ENCODE measurements around the gene TRAF1.

TRAF1 gene

GRCh38 chr9:120940573-120940972, 14.0 kb upstream of the TRAF1 start:
- no peak for DNase-seq

- no peak for DNase-seq
Measured at GRCh38 chr9:120938851-120939250, 12.3 kb upstream of the TRAF1 start.

GRCh38 chr9:120937596-120937995, 11.0 kb upstream of the TRAF1 start:
- DNase-seq, result no peak

- DNase-seq, result no peak
Measured at GRCh38 chr9:120937127-120937526, 10.5 kb upstream of the TRAF1 start.

DNA sequence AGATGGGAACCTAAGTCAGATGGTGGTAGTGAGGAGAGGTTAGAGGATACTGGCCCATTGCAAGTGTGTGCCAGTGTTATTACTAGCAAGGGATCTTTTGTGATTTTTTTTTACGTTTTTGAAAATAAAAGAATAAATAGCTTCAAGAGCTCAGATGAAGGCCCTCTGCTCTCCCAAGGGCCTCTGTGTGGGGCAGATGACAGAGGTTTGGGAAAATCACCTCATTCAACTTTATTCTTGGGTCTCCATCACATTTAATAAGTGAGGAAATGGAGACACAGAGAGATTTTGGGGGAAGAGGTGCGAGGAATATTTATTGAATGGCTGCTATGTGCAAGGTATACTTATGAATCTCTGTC, 10.1 kb upstream of the TRAF1 start:
- DNase-seq, result no peak

DNA sequence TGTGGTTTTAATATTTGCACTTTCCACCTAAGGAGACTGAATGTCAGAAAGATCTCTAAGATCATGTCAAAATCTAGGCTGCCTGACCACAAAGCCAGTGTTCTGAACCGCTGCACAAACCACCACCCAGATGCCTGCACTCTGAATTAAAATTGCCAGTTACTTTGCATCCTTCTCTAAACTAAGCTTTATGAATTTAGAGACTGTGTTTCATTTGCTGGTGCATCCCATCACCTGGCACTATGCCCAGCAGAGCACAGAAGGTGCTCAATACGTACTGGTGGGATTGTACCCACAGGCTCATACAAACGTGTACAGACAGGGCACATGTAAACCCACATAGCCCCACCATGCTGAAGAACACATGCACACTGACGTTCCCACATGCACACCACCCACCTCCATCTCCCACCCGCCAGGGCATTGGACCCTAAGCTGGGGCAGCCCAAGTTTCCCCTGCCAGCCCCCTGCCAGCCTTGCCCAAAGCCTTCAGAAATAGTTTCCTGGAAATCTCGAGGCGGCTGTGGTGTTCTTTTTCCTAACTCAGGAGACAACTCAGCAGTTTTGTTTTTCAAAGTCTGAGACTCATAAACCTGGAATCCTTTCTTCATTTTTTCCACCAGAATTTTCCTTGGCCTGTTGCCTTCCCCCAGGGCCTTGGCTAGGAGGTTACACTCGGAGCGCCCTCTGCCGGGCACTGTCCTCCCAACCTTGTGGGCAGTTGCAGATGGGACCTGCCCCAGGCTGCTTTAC, 9.6 kb upstream of the TRAF1 start:
- DNase-seq, result peak; percentile 88

DNA sequence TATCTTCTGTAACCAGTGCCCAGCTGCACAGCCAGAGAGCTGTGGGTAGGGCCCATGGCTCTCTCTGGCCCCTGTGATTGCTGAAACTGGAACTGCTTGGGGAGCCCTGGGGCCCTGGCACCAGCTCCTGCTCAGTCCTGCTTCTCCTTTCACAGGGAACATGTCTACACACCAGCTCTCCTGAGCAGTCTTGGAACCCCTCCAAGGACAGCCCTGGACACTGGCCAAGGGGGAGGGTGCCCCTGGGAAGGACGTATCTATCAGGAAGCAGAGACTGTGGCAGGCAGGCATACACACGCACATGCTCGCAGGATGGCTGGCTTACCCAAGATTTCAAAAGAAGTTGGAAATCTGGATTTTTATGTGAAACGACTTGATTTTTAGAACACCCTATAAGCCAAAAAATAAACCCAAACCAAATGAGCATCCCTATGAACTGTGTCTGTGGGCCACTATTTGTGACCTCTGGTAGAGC, 8.8 kb upstream of the TRAF1 start:
- peak; percentile 48 for DNase-seq

- peak; percentile 11 for DNase-seq
Measured at GRCh38 chr9:120934281-120934680, 7.7 kb upstream of the TRAF1 start.

DNA sequence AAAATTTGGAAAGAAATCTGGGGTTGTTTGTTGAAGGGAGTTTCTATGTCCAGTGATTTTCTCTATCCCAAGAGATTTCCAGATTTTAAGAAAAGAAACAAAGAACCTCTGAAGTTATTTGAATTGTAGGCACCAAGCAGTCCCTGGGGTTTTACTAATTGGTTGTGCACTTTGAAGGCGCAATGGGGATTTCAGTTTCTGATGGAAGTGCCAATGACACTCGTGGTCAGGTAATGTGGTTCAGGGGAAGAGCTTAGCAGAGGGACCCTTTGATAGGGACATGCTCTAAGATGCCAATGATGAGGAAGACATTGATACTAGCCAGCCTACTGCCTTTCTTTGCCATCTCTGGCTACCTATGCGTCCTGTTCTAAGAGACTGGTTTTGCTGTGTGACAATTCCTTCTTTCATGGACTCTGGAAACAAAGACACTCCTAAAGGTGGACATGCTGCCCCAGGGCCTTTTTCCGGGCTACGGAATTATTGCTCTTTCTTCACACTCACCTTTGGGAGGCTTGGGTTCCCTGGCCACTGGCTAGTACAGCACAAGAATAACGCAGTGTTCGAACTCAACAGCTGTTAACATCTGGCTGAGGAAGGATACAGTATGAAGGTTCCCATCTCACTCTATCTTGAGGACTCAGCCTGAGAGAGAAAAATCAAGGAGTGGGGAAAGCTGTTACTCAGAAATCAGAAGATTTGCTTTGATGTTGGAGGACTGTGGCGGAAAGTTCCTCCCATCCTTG, 6.9 kb upstream of the TRAF1 start:
- DNase-seq, result peak; percentile 30

DNA sequence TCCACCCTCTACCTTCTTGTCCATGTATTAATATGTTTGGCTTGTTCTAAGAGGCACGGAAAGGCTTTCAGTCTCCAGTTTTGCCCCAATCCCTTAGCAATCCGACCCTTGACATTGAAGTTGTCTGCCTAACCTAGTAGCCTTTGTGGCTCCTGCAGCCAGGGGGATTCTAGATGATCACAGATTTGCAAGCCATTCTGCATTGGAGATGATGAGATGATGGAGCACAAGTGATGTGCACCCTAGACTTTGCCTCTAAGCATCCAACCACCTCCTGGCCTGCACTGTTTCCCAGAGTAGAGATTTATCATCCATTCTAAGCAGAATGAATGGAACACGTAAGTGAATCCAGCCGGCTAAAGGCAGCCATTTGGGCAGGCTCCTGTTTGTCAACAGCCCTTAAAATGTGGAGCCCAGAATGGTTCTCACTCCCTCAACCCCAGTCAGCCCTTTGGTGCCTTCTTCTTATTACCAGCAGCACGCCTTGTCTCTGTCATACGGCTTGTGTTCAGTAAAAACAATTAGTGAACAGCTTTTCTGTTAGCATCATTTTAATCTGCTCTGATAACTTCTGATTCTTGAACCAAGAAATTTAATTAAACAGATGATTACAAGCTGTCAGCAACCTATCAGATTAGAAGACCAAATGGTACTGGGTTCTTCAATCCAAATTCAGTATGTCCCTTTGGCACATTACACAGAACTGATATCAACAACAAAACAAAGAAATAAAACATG, 5.7 kb upstream of the TRAF1 start:
- peak; percentile 25 for DNase-seq

DNA sequence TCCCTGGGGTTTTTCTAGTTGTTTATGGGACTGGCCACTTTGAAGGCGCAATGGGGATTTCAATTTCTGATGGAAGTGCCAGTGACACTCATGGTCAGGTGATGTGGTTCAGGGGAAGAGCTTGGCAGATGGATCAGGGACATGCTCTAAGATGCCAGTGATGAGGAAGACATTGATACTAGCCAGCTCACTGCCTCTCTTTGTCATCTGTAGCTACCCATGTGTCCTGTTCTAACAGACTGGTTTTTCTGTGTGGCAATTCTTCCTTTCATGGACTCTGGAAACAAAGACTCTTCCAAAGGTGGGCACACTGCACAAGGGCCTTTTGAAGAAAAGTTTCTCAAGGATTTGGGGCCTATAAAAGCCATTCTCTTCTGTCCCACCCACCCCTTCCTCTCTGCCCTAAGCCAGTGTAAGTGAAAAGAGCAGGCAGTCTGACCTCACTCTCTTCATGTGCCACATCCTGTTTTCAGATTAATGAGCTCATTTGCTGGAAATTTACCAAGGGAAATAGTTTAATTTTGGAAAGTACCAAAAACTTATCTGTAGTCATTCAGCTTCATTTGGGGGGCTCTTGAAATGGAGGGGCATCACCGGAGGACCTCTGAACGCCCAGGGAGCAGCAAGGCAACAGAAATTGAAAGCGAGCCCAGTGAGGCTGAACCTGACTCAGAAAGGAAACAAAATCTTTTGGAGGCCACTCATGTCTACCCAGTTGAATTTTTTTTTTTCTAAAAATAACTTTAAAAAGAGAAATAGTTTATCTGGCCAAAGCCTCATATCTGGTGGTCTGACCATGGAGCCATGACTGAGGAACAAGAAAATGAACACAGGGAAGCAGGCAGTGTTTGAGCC, 4.9 kb upstream of the TRAF1 start:
- DNase-seq, result peak; percentile 92

DNA sequence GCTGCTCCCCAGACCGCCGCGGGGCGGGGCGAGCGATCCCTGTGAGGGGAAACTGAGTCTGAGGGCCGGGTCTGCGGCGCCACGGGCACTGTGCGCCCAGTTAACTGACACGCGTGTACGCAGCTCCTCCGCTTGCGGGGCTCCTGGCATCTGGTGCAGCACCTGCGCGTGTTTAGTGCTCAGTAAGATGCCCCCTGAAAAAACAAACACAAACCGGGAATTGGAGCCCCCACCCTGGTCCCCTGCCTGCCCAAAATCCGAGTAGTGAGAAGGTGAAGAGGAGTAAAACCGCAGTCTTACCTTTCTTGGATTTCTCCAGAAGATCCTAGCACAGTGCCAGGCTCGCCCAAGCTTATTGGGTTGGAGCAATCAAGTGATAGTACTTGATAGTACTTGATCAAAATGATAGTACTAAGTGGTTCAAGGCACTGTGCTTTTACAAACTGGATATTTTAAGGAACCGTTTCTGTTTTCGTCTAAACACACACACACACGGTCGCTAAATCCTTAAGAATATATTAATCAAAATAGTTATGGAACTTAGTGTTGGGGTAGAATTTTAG, 2.7 kb upstream of the TRAF1 start:
- DNase-seq, result no peak

DNA sequence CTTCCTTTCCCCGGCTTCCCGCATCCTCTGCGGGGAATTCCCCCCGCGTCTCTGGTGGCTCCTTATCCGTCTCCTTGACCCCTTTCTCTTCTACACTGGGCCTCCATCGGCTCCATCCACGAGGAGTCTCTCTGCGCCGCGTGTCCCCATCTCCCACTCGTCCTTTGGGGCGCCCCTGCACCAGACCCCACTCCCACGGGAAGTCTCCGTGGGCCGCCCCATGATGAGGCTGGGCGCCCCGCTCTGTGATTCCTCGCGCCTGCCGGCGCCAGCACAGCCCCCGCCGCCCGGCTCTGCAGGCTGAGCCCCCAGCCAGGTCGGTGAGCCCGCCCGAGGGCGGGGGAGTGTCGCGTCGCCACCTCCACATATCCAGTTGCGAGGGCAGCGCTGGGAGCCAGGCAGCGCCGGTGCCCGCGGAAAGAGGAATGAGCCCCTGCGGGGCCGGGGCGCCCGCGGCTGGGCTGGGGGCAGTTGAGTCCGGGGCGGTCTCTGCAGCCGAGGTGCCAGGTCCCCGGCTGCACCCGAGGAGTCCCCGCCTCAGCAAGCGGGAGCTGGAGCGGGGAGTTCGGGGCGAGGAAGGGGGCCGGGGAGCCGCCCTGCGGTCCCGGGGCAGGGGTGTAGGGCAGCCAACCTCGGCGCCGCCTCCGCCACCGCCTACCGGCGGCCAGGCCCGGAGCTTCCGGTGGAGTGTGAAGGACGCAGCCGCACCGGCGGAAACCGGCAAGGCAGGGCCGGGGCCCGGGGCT, 2.1 kb upstream of the TRAF1 start:
- peak; percentile 84 for DNase-seq

GRCh38 chr9:120928015-120928482, 1.5 kb upstream of the TRAF1 start:
- peak; percentile 78 for DNase-seq

GRCh38 chr9:120927269-120928014, 846 bp upstream of the TRAF1 start:
- DNase-seq, result peak; percentile 48

DNA sequence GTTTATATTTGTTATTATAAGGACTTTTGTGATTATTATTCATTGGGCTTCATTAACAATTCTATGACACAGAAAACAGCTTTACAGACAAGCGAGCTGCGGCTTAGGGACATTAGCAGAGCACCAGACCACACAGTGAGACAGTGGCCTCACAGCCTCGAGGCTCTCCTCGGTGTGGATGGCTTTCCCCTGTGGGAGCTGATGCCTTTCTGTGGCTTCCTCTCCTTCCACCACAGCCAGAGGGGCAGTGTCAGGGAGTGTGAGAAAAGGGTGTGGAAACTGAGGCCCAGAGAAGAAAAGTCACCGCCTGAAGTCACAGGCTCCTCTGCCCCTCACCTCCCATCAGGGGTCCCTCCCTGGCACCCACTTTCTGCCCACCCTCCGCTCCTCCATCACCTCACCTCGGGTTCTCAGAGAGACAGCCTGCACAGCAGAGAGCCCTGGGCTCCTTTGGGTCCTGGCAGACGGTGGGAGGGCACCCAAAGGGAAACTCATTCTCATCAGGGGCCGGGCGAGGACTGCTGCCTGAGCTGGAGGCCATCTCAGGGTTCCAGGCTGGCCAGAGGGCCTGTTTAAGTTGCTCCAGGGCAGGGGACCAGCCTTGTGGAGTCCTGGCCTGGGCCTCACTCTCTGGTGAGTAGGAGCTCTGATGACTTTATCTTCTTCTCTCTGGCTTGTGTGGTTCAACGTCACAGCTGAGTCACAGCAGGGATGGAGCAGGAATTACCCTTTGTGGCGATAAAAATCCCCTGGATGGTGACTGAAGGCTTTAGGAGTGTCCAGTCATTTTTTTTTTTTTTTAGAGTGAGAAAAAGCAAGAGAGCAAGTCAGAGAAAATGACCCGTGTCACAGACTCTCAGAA, 830 bp downstream of the TRAF1 start:
- DNase-seq, result peak; percentile 94

GRCh38 chr9:120924698-120925534, 1.7 kb downstream of the TRAF1 start:
- DNase-seq, result peak; percentile 74

DNA sequence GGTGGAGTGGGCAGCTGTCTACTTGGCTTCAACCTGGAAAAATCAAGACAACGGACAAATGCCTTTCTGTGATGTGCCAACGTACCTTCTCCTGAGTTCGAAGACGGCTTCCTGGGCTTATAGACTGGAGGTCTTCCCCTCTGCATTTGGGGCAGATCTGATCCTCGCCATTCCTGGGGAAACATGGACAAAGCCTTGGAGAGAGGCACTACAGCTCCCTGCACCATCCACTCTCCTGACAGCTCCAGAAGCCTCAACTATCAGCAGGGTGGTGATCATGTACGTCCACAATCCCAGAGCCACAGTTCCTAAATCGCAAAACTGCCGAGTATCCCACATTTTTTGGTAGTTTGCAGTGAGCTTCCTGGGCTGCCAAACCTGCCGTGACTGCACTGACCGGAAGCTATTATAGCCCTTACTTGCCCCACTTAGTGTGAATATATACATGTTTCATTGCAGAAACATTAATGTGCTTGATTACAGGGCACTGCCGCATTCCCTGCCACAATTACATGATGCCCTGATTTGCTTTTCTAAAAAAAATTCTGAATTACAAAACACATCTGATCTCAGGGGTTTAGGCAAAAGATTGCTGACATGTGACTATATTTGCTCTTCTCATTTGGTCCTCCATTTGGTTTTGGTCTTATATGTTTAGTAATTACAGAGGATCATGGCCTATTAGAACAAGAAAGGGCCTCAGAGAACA, 2.8 kb downstream of the TRAF1 start:
- DNase-seq, result peak; percentile 42
